Cardiac muscle cell (in vitro differentiated cells and primary cell): ENCODE results near the gene FAM216A. TPM values are rescaled to one million over a fixed set of nuclear protein-coding genes. Genes with fewer than 3 reads are reported as not detected.

Source experiments
- DNase-seq, 2 donors: peaks; one replicate each; pipeline versions ENCODE4 v3.0.0 to v3.0.0-alpha.2; 2010 to 2017; ENCODE audit warnings: low read depth in 1 of 2, low spot score in 1 of 2
- H3K27ac ChIP-seq: fragments of 200-600 bp; sonication (generic); 2 replicates; pipeline ENCODE4 v1.5.1; 2016
- H3K27me3 ChIP-seq: fragments of 200-600 bp; sonication (generic); 2 replicates; pipeline ENCODE4 v1.6.0; 2016; ENCODE audit warnings: control low read depth
- H3K36me3 ChIP-seq: fragments of 200-600 bp; sonication (generic); 2 replicates; pipeline ENCODE4 v1.5.1; 2016; ENCODE audit warnings: control low read depth
- H3K4me1 ChIP-seq: fragments of 200-600 bp; sonication (generic); 2 replicates; pipeline ENCODE4 v1.8.1; 2017; ENCODE audit warnings: low read depth, mild to moderate bottlenecking, mixed run types
- H3K4me3 ChIP-seq: fragments of 200-600 bp; sonication (generic); 2 replicates; pipeline ENCODE4 v1.5.1; 2016; ENCODE audit warnings: mild to moderate bottlenecking
- H3K9me3 ChIP-seq: fragments of 200-600 bp; sonication (generic); 2 replicates; pipeline ENCODE4 v1.5.1; 2017; ENCODE audit warnings: low read depth, mild to moderate bottlenecking, control low read depth
- polyA plus RNA-seq: library from polyadenylated mRNA; unstranded; fragments of >200 nt; fragmentation: Nextera tagmentation; extraction: Ambion mirVana; gene quantifications from 2 replicates; pipeline ENCODE4 v1.2.1, GENCODE V29; 2016
- total RNA-seq: library from RNA; depleted of rRNA; stranded (reverse); fragments of >200 nt; gene quantifications from 2 replicates; pipeline ENCODE4 v1.2.3, GENCODE V29; 2016
- TF ChIP-seq, protein P1 (sequence below): IDR thresholded peaks from 2 replicates; pipeline ENCODE4 v1.5.1; 2012; ENCODE audit warnings: low read depth, mild to moderate bottlenecking, low read length

Gene FAM216A
- total and polyA plus RNA-seq, 2 experiments from 2014 or later = 43.3 to 54.3 TPM

DNA sequence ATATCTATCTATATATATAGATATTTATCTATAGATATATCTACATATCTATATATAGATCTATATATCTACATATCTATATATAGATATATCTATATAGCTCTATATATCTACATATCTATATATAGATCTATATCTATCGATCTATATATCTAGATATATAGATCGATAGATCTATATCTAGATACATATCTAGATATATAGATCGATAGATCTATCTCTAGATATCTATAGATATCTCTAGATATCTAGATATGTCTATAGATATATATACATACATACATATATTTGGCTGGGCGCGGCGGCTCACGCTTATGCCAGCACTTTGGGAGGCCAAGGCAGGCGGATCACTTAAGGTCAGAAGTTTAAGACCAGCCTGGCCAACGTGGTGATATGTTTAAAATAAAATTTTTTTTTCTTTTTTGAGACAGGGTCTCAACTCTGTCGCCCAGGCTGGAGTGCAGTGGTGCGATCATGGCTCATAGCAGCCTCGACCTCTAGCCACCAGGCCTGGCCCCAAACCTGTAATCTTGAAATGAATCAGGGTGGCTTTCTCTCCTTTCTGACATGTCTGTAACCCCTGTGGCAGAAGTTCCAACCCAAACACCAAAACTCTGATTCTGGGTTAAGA is 36.6 kb upstream of the FAM216A start:
- Histone ChIP-seq H3K4me3 (peak overlapping the region; percentile 27), H3K27ac (peak overlapping the region; percentile 64)
- TF ChIP-seq, protein P1, sequence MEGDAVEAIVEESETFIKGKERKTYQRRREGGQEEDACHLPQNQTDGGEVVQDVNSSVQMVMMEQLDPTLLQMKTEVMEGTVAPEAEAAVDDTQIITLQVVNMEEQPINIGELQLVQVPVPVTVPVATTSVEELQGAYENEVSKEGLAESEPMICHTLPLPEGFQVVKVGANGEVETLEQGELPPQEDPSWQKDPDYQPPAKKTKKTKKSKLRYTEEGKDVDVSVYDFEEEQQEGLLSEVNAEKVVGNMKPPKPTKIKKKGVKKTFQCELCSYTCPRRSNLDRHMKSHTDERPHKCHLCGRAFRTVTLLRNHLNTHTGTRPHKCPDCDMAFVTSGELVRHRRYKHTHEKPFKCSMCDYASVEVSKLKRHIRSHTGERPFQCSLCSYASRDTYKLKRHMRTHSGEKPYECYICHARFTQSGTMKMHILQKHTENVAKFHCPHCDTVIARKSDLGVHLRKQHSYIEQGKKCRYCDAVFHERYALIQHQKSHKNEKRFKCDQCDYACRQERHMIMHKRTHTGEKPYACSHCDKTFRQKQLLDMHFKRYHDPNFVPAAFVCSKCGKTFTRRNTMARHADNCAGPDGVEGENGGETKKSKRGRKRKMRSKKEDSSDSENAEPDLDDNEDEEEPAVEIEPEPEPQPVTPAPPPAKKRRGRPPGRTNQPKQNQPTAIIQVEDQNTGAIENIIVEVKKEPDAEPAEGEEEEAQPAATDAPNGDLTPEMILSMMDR = no peak

DNA sequence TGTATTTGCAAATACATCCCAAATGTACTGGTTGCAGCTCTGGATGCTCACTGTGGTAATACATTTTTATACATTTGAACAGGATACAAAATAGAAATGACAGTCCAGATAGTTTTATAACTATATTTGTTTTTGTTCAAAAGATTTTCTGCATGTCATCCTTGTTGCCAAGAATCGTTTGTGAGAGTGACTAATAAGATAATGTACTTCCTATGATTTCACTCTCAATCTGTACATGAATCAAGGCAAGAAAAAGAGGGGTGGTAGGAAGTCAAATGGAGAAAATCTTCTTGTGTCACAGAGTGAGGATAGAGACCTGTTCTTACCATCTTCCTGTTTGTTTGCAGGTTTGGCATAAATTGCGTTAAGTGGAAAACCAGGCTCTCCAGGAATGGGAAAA is 32.4 kb upstream of the FAM216A start:
- Histone ChIP-seq H3K4me3 (no peak overlapping the region), H3K27me3 (no peaks in the 10 kb centered on the region), H3K9me3 (no peaks in the 10 kb centered on the region), H3K4me1 (no peaks in the 10 kb centered on the region), H3K27ac (peak overlapping the region; percentile 13), H3K36me3 (peaks cover 44% of the 10 kb centered on the region)
- DNase-seq = peak in 1 of 2 donors; percentile 15
- TF ChIP-seq, protein P1 = no peak

More for the DNA sequence above, 36.6 kb upstream of the FAM216A start:
- no peak for DNase-seq
- no peaks in the 10 kb centered on the region for H3K4me1 ChIP-seq
- H3K36me3 ChIP-seq = peaks cover 21% of the 10 kb centered on the region
- no peaks in the 10 kb centered on the region for H3K9me3 ChIP-seq
- no peaks in the 10 kb centered on the region for H3K27me3 ChIP-seq

DNA sequence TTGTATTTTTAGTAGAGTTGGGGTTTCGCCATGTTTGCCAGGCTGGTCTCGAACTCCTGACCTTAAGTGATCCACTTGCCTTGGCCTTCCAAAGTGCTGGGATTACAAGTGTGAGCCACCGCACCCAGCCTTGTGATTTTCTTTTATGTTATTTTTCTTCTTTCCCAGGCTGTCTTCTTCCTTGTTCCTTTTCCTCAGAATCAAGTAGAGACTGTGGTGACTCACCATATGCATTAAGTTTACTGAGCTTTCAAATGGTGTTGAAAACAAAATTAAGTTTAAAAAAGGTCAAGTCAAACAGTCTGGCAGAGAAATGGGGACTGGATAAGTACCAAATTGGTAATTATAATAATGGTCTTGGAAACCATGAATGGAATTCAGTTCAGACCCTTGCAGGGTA is 24.2 kb upstream of the FAM216A start:
- no peaks in the 10 kb centered on the region for H3K27me3 ChIP-seq
- DNase-seq = no peak
- no peak overlapping the region for H3K4me3 ChIP-seq
- no peaks in the 10 kb centered on the region for H3K4me1 ChIP-seq
- no peaks in the 10 kb centered on the region for H3K9me3 ChIP-seq
- H3K36me3 ChIP-seq = peaks cover 38% of the 10 kb centered on the region
- TF ChIP-seq, protein P1 = no peak
- no peak overlapping the region for H3K27ac ChIP-seq

- TF ChIP-seq, protein P1 = peak; percentile 82
- DNase-seq = peak; percentile 97
- peak within 1 kb of the TSS; percentile 92 for H3K27ac ChIP-seq
- no peaks in the 10 kb centered on the region for H3K4me1 ChIP-seq
- H3K27me3 ChIP-seq = no peaks in the 10 kb centered on the region
- H3K9me3 ChIP-seq = no peaks in the 10 kb centered on the region
- peak within 1 kb of the TSS; percentile 98 for H3K4me3 ChIP-seq
- H3K36me3 ChIP-seq = peaks cover 26% of the 10 kb centered on the region
Measured at GRCh38 chr12:110449799-110450497, 18.7 kb upstream of the FAM216A start, which contains the start of gene ARPC3. ARPC3 (minus strand) TSS chr12:110450337; CDS start chr12:110450260, 77 bp downstream.

GRCh38 chr12:110451263-110451662 is 17.4 kb upstream of the FAM216A start:
- no peak for DNase-seq
- Histone ChIP-seq H3K27ac (peak overlapping the region; percentile 54), H3K4me3 (no peak overlapping the region), H3K36me3 (peaks cover 29% of the 10 kb centered on the region), H3K4me1 (no peaks in the 10 kb centered on the region), H3K9me3 (no peaks in the 10 kb centered on the region), H3K27me3 (no peaks in the 10 kb centered on the region)
- TF ChIP-seq, protein P1 = no peak
